Lung (tissue), 12 donors: ENCODE results near the gene VASH2. TPM values are rescaled to one million over a fixed set of nuclear protein-coding genes. Genes with fewer than 3 reads are reported as not detected.
"Not testable (repeated sequence)": the region's sequence is repeated elsewhere in the genome, so short reads cannot be mapped to it uniquely, and the experiment has no call there.

Experiments used
- ATAC-seq: fragments of 200-7000 bp; cut with Tn5 transposase; one replicate; pipeline ENCODE4 v1.9.1; 2020; ENCODE audit warnings: moderate number of reproducible peaks; ENCODE audit not compliant: insufficient read depth, low FRiP score
- DNase-seq, 3 donors: peaks; one replicate each; pipeline ENCODE4 v3.0.0-alpha.2; 2013 to 2017
- H3K27ac ChIP-seq, 2 donors: one replicate each; pipeline ENCODE4 v1.5.1; 2013; ENCODE audit warnings: mild to moderate bottlenecking in 2 of 2, moderate library complexity in 2 of 2, control low read depth in 1 of 2, inconsistent platforms in 1 of 2, low read depth in 1 of 2, low read length in 1 of 2
- H3K27me3 ChIP-seq, 3 donors: one replicate each; pipeline ENCODE4 v1.5.1; 2013; ENCODE audit warnings: low read length in 2 of 3; ENCODE audit not compliant: control insufficient read depth in 3 of 3, insufficient read depth in 3 of 3
- H3K36me3 ChIP-seq, 4 donors: one replicate each; pipeline ENCODE4 v1.5.1; 2013; ENCODE audit warnings: low read length in 4 of 4, mild to moderate bottlenecking in 1 of 4, moderate library complexity in 1 of 4; ENCODE audit not compliant: control insufficient read depth in 4 of 4, insufficient read depth in 4 of 4
- H3K4me1 ChIP-seq, 5 donors: one replicate each; pipeline ENCODE4 v1.5.1; 2013; ENCODE audit warnings: low read length in 5 of 5, mild to moderate bottlenecking in 2 of 5, moderate library complexity in 1 of 5; ENCODE audit not compliant: control insufficient read depth in 5 of 5, insufficient read depth in 5 of 5
- H3K4me3 ChIP-seq: one replicate; pipeline ENCODE4 v1.5.1; 2013; ENCODE audit warnings: mild to moderate bottlenecking, control low read depth, moderate library complexity
- H3K9ac ChIP-seq, 2 donors: one replicate each; pipeline ENCODE4 v1.5.1; 2013; ENCODE audit warnings: low read length in 2 of 2, control low read depth in 1 of 2; ENCODE audit not compliant: insufficient read depth in 1 of 2
- H3K9me3 ChIP-seq, 4 donors: one replicate each; pipeline ENCODE4 v1.5.1; 2013; ENCODE audit warnings: low read length in 3 of 4, mild to moderate bottlenecking in 1 of 4, moderate library complexity in 1 of 4; ENCODE audit not compliant: control insufficient read depth in 4 of 4, insufficient read depth in 3 of 4
- CTCF ChIP-seq: IDR thresholded peaks from 2 replicates; pipeline ENCODE4 v1.5.1; 2012; ENCODE audit warnings: mild to moderate bottlenecking; ENCODE audit errors: control extremely low read depth, extremely low read depth
- WGBS, 2 donors: extraction: QIAGEN DNeasy Blood & Tissue Kit; methylation state at CpG; one replicate each; pipeline ENCODE4 v1.1.7; 2013; 5-methylcytosine and 5-hydroxymethylcytosine counted together
- polyA plus RNA-seq, 2 donors: library from polyadenylated mRNA; stranded (reverse); fragments of 200-250 nt; gene quantifications; one replicate each; pipeline ENCODE4 v1.2.1, GENCODE V29; 2013
- total RNA-seq, 2 donors: library from RNA; depleted of rRNA in 1 of 2; stranded (reverse); fragments of >200 nt in 1 of 2; gene quantifications; one replicate each; pipeline ENCODE4 v1.2.1, GENCODE V29; 2014 to 2021
- donor health status: control.
- donor health status: control.
- donor health status: Bipolar disorder and iron deficiency.
- donor health status: healthy.
- donor health status: DM: yes; HTN: yes; CAD: no.

The VASH2 gene
- total and polyA plus RNA-seq, 4 donors = 0.26 to 11.0 (median 1.1) TPM

- peaks cover 0 to 2% (median 0%) of the 10 kb centered on the region in 3 donors for H3K27me3 ChIP-seq
- DNase-seq (no peak), ATAC-seq (no peak)
- H3K36me3 ChIP-seq = peaks cover 4 to 8% (median 6%) of the 10 kb centered on the region in 4 donors
- no peaks in the 10 kb centered on the region for H3K4me1 ChIP-seq
- H3K9ac ChIP-seq = no peak overlapping the region
- no peak overlapping the region for H3K27ac ChIP-seq
- H3K9me3 ChIP-seq = peaks cover 0 to 12% (median 6%) of the 10 kb centered on the region in 4 donors
- no peak for TF ChIP-seq CTCF
- no peak overlapping the region for H3K4me3 ChIP-seq
- WGBS, 2 donors = 50 to 85% methylated on average over 1 of the region's 1 CpG
Measured at GRCh38 chr1:212903664-212904063, 46.7 kb upstream of the VASH2 start.

GRCh38 chr1:212908071-212908470, 42.3 kb upstream of the VASH2 start:
- H3K27me3 ChIP-seq, ATAC-seq, H3K9ac ChIP-seq, DNase-seq, H3K4me3 ChIP-seq, H3K9me3 ChIP-seq, H3K4me1 ChIP-seq, H3K36me3 ChIP-seq, H3K27ac ChIP-seq: not testable (repeated sequence)
- WGBS, 2 donors = 79 to 88% methylated on average over 12 of the region's 12 CpGs

GRCh38 chr1:212908971-212909370, 41.4 kb upstream of the VASH2 start:
- no peak overlapping the region for H3K27ac ChIP-seq
- no peaks in the 10 kb centered on the region for H3K36me3 ChIP-seq
- no peak overlapping the region for H3K4me3 ChIP-seq
- WGBS, 2 donors = 82 to 87% methylated on average over 2 of the region's 3 CpGs
- ATAC-seq (no peak), DNase-seq (no peak)
- no peaks in the 10 kb centered on the region for H3K9me3 ChIP-seq
- peaks cover 0 to 2% (median 0%) of the 10 kb centered on the region in 3 donors for H3K27me3 ChIP-seq
- no peaks in the 10 kb centered on the region for H3K4me1 ChIP-seq
- no peak for TF ChIP-seq CTCF
- H3K9ac ChIP-seq = no peak overlapping the region

- Histone ChIP-seq H3K36me3 (no peaks in the 10 kb centered on the region), H3K4me1 (peaks cover 0 to 2% (median 0%) of the 10 kb centered on the region in 5 donors), H3K9ac (no peak overlapping the region), H3K27ac (no peak overlapping the region), H3K4me3 (no peak overlapping the region), H3K27me3 (peaks cover 0 to 2% (median 0%) of the 10 kb centered on the region in 3 donors), H3K9me3 (no peaks in the 10 kb centered on the region)
- DNase-seq = no peak
- 92 to 97% methylated on average over 3 of the region's 3 CpGs for WGBS, 2 donors
- no peak for ATAC-seq
- TF ChIP-seq CTCF = no peak
Measured at GRCh38 chr1:212909652-212910063, 40.7 kb upstream of the VASH2 start.

GRCh38 chr1:212910213-212910612, 40.1 kb upstream of the VASH2 start:
- ATAC-seq, H3K9ac ChIP-seq, H3K27ac ChIP-seq, H3K9me3 ChIP-seq, H3K27me3 ChIP-seq, H3K36me3 ChIP-seq, H3K4me1 ChIP-seq, DNase-seq, H3K4me3 ChIP-seq: not testable (repeated sequence)
- WGBS, 2 donors = 75 to 84% methylated on average over 7 to 8 of the region's 10 CpGs

- H3K4me3 ChIP-seq, H3K9ac ChIP-seq, ATAC-seq, H3K27ac ChIP-seq, DNase-seq, H3K36me3 ChIP-seq, H3K27me3 ChIP-seq, H3K9me3 ChIP-seq: not testable (repeated sequence)
- H3K4me1 ChIP-seq = peaks cover 0 to 24% (median 7%) of the 10 kb centered on the region in 5 donors
- 74 to 82% methylated on average over 3 of the region's 3 CpGs for WGBS, 2 donors
Measured at GRCh38 chr1:212913638-212914037, 36.7 kb upstream of the VASH2 start.
